Mucosa of descending colon (tissue), 3 donors: ENCODE measurements around the gene ETFB. TPM values are rescaled to one million over a fixed set of nuclear protein-coding genes. Genes with fewer than 3 reads are reported as not detected.
A peak's percentile ranks its signal among the peaks of the same experiment; 100 is the strongest.

Experiments used
- ATAC-seq: fragments of 200-7000 bp; cut with Tn5 transposase; one replicate; pipeline ENCODE4 v1.9.1; 2020; ENCODE audit warnings: mild to moderate bottlenecking, moderate library complexity
- DNase-seq, 3 donors: peaks; one replicate each; pipeline ENCODE4 v3.0.0-alpha.2; 2020
- H3K36me3 ChIP-seq: fragments of 200-600 bp; one replicate; pipeline ENCODE4 v1.8.0; 2021; ENCODE audit warnings: low read depth, mild to moderate bottlenecking
- H3K4me1 ChIP-seq: fragments of 200-600 bp; one replicate; pipeline ENCODE4 v1.8.0; 2021; ENCODE audit warnings: low read depth, mild to moderate bottlenecking
- H3K4me3 ChIP-seq: fragments of 200-600 bp; one replicate; pipeline ENCODE4 v1.8.0; 2021; ENCODE audit warnings: mild to moderate bottlenecking
- H3K9me3 ChIP-seq: fragments of 200-600 bp; one replicate; pipeline ENCODE4 v1.8.0; 2021; ENCODE audit warnings: mild to moderate bottlenecking
- intact Hi-C, 2 donors: fragments of 100-400 bp; cut with DNase I in 1 of 2; cut with micrococcal nuclease in 1 of 2; formaldehyde crosslinking; loops; one replicate each; pipeline versions ENCODE4 v1.11.0 to v1.11.1; 2022; cut with DNase I, micrococcal nuclease
- total RNA-seq, 3 donors: library from RNA; stranded (reverse); fragmentation: NEBNext Ultra II Directional in 2 of 3; extraction: Animal tissue kit (Norgen Biotek cat#: 25700) in 2 of 3; gene quantifications; one replicate each; pipeline versions ENCODE4 v1.2.1 to v1.2.4, GENCODE V29; 2021 to 2023
- TF ChIP-seq, protein P1 (sequence below): fragments of 200-600 bp; IDR thresholded peaks from one replicate; pipeline ENCODE4 v1.8.0; 2022; ENCODE audit warnings: antibody characterized with exemption, mild to moderate bottlenecking
- donor health status: DM: no; HTN: no; CAD: no; lungs with moderate emphysema.
- donor health status: DM: no; HTN: no; CAD: no.
- donor health status: DM: no; HTN: yes; CAD: no.

The ETFB gene
- total RNA-seq, 3 donors from 2014 or later, result 113 to 154 (median 130) TPM

DNA sequence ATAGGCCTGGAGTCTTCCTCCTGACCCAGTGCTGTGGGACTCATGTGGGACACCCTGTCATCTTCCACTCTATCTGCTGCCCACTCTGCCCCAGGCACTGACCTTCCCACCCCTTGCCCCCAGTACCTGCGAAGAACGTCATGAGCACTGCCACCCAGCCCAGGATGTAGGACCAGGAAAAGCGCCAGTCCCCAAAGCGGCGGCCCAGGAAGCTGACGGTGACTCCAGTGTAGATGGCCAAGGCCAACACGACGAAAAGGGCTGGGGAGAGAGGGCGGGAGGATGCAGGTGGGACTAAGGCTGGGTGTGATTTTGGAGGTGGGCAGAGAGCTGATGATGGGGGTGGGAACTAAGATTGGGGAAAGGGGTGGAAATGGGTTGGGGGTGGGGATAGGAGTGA, 14.2 kb upstream of the ETFB start:
- intact Hi-C loops, result no loop called here
- H3K36me3 ChIP-seq, result no peaks in the 10 kb centered on the region
- ATAC-seq, result no peak
- TF ChIP-seq, protein P1, sequence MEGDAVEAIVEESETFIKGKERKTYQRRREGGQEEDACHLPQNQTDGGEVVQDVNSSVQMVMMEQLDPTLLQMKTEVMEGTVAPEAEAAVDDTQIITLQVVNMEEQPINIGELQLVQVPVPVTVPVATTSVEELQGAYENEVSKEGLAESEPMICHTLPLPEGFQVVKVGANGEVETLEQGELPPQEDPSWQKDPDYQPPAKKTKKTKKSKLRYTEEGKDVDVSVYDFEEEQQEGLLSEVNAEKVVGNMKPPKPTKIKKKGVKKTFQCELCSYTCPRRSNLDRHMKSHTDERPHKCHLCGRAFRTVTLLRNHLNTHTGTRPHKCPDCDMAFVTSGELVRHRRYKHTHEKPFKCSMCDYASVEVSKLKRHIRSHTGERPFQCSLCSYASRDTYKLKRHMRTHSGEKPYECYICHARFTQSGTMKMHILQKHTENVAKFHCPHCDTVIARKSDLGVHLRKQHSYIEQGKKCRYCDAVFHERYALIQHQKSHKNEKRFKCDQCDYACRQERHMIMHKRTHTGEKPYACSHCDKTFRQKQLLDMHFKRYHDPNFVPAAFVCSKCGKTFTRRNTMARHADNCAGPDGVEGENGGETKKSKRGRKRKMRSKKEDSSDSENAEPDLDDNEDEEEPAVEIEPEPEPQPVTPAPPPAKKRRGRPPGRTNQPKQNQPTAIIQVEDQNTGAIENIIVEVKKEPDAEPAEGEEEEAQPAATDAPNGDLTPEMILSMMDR, result no peak
- H3K9me3 ChIP-seq, result peaks cover 2% of the 10 kb centered on the region
- DNase-seq, result no peak
- no peaks in the 10 kb centered on the region for H3K4me1 ChIP-seq
- no peak overlapping the region for H3K4me3 ChIP-seq

DNA sequence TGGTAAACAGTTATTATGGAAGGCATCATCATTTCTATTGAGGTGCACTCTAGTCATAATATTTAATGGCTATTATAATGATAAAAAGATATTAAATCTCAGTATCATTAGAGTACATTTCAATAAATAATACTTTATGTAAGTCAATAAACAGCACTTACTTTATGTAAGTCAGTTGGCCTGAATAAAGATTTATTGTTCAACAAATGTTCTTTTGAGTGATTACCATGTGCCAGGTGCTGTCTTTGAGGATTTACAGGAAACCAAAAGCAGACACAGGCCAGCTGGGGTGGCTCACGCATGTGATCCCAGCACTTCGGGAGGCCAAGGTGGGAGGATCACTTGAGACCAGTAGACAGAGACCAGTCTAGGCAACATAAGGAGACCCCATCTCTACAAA, 11.2 kb upstream of the ETFB start:
- Histone ChIP-seq H3K4me3 (no peak overlapping the region), H3K9me3 (peaks cover 2% of the 10 kb centered on the region), H3K36me3 (no peaks in the 10 kb centered on the region), H3K4me1 (no peaks in the 10 kb centered on the region)
- TF ChIP-seq, protein P1, result no peak
- intact Hi-C loops, result no loop called here
- ATAC-seq (no peak), DNase-seq (no peak)

DNA sequence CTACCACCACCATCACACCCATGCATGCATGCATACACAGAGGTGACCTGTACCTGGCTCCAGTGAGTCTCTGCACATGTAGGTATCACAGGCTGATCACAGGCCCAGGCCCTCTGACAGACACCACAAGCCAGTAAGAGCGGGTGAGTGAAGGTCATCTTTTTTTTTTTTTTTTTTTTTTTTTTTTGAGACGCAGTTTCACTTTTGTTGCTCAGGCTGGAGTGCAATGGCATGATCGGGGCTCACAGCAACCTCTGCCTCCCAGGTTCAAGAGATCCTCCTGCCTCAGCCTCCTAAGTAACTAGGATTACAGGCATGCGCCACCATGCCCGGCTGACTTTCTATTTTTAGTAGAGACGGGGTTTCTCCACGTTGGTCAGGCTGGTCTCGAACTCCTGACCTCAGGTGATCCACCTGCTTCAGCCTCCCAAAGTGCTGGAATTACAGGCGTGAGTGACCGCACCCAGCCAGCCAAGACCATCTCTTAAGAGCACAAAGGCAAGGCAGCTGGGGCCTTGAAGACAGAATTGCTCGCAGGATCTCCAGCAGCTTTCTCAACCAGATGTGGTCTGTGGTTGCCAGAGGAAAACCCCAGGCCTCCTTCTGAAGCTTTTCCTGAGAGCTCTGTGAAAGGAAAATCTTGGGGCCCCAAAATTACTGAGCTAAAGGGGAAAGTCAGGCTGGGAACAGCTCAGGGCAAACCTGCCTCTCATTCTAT, 9.5 kb upstream of the ETFB start:
- Histone ChIP-seq H3K9me3 (no peaks in the 10 kb centered on the region), H3K36me3 (no peaks in the 10 kb centered on the region), H3K4me3 (no peak overlapping the region), H3K4me1 (no peaks in the 10 kb centered on the region)
- intact Hi-C loops, result no loop called here
- no peak for DNase-seq
- ATAC-seq, result no peak
- TF ChIP-seq, protein P1, result no peak

DNA sequence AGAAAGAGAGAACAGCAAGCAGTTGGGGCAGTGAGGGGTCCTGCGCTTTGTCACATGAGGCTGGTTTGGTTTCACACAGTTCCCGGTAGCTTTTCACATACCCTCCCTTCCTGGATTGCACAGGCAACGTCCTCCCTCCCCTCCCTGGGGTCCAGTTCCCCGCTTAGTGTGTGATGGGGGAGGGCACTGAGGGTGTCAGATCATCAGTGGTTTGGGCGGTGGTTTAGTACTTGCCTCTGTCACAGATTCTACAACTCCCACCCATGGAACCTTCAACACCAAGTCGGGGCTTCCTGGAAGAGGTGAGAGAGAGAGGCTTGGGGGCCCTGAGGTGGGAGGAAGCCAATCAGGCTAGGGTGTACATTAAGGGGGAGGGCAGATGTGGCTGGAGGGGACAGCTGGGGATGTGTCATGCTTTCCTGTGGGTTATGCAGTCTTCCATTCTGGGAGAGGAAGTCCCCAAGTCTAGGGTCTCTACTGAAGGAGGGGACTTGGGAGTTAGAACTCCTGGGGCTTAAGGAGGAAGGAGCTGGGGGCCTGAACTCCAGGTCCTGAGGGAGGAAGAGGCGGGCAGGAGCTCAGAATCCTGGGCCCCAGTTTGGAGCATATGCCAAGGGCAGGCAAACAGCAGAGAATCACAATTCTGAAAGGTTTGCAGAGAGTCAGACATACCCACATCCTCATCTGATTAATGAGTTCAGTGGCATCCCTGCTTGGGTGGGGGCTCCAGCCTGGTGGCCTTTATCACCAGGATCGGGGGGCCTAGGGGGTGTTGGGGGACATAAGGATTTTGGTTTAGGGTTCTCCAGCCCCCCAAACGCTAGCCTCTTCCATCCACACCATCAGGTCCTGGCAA, 6.7 kb upstream of the ETFB start, which contains the start of gene NKG7:
NKG7 (minus strand) TSS at position 6 of the 856 bp plus-strand sequence. CDS start 119 bp downstream, outside the sequence.
- TF ChIP-seq, protein P1, result no peak
- peak; percentile 48 for ATAC-seq
- Histone ChIP-seq H3K9me3 (no peaks in the 10 kb centered on the region), H3K4me1 (peaks cover 6% of the 10 kb centered on the region), H3K4me3 (no peak within 1 kb of the TSS), H3K36me3 (no peaks in the 10 kb centered on the region)
- intact Hi-C loops, result no loop called here
- peak; percentile 38 to 46 (median 41) for DNase-seq

DNA sequence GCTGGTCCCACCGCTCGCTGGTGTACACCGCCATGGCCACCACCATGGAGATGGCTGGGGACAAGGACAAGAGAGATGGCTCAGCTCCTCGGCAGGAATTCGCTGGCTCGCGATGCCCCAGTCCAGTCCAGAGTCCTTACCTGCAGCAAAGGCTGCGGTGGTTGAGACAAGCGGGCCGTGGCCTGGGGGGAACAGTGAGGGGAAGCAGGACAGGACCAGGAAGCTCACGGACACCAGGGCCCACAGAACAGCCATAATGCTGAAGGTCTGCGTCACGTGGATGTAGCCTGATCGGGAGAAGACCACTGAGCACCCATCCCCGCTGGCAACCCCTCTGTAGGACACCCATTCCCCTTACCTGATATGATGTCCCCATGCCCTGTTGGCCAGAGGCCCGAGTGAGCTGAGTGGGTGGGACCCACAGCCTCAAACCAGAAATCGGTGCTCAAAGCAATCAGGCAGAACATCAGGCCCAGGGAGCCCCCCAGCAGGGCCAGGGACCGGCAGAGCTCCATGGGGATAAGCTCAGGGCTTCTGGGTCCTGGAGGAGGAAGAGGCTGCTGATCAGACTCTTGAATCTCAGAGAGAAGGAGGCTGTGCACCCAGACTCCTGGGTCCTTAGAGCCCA, 5.9 kb upstream of the ETFB start:
- intact Hi-C loops, result no loop called here
- H3K9me3 ChIP-seq, result no peaks in the 10 kb centered on the region
- no peaks in the 10 kb centered on the region for H3K36me3 ChIP-seq
- TF ChIP-seq, protein P1, result no peak
- peaks cover 6% of the 10 kb centered on the region for H3K4me1 ChIP-seq
- H3K4me3 ChIP-seq, result no peak overlapping the region
- DNase-seq (peak in 1 of 3 donors; percentile 47), ATAC-seq (no peak)
